Fibroblast of skin of scalp (primary cell): ENCODE data around the gene KMT2C.

Experiments used
- DNase-seq: peaks from one replicate; pipeline ENCODE4 v3.0.0-alpha.2; 2013

The KMT2C gene

DNA sequence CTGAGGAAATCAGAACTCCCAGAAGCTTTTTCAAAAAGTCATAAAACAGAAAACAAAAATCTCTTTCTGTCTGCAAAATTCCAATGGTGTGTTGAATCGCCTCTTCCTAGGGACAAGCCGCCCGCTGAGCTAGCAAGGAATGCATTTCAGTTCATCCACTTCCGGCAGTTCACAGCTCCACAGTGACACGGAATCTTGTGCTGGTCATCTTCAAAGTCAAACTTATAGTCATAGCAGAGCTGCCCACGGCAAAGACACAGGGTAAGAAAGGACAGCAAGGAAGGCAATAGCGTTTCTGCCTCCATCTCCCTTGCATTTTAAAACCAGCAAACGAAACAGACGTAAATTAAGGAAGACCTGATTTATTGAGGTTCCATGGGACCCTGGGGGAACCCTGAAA lies 299.1 kb downstream of the KMT2C start:
- peak; percentile 74 for DNase-seq

DNA sequence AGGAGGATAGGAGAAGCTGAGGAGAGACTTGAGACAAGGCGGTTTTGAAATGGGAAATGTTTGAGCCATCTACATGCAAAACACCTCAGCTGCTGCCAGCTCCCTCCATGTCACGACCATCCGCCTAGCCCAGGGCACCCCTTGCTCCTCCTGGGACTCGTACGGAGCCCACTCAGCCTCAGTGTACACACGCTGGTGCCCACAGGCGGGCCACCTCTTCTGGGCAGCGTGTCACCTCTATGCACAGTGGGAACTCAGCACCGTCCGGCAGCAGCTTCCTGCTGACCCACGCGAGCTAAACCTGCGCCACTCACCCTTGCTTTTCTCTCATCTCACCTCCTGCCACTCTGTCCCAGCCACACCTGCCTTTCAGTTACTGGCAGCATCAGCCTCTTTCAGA lies 302.0 kb downstream of the KMT2C start:
- no peak for DNase-seq

DNA sequence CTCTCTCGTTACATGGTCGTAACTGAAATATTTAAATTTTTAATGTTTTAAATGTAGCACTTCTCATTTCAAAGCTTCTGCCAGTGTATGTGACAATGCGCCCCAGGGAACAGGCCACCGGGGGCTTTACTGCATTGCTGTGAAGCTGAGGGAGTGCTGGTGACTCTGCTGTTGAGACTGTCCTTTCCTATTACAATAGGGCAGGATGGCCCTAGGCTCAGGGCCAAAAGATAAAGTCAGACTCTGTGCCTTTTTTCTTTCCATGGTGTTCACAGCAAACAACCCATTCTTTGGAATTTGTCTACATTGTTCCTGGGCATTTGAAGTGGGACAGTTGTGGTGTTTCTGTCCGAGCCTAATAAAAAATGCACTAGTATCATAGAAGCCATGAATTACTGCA lies 303.0 kb downstream of the KMT2C start:
- no peak for DNase-seq

DNA sequence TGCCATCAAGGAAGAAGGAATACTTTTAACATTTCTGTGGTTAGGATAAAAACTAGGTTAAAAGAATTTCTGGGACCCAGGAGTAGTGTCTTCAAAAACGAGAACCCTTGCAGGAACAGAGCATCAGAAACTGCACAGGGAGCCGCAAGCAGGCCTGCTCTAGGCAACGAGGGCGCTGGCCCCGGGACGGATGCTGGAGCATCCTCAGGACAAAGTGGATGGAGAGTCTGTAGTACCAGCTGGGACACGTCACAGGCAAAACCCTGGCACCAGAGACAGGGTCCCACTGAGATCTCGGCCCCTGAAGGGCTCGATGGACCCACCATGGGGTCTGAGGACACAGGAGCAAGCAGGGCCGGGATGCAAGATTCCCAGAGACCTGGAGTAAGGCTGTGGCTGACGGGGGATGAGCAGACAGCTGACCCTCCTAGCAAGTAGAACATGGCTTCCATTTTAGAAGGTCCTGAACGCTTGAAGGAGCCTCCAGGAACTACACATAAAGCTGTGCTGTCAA lies 303.8 kb downstream of the KMT2C start:
- no peak for DNase-seq

DNA sequence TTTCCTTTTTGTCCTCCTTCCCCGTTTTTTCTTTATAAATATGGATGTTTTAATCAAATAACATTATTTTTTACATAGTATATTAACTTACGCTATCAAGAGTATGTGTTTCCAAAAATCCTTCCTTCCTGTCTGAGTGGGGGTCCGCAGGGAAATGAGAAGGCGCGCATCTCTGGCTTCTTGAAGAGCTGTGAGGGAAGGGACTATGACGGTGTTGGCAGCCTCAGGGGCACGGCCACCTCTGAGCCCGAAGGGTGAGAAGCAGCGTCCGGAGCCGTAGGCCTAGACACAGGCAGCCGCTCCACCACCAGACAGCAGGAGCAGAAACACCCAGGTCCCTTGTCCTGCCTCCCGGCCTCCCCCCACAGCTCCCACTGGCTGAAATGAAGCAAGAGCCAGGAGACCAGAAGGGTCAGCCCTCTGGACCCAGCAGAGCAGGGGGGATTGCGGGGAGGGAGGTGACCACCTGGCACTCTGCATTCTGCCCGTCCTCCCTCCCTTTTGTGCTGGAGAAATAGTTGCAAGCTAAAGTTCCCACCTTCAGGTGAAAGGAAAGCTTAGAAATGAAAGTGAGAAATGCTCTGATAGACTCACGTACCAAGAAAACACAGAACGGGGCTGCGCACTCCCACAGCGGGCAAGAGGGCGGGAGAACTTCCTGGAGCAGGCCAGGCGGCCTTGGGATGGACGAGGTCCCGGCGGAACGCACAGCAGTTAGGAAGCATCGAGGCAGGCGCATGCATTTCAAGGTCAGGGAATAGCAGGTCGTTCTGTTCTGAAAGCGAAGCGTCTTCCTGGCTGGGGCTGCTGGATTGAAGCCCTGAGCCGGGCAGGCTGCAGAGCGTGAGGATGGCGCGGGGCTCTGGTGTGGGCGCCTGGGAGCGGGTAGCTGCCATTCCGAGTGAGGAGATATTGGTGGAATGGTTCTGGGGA lies 304.9 kb downstream of the KMT2C start:
- no peak for DNase-seq

DNA sequence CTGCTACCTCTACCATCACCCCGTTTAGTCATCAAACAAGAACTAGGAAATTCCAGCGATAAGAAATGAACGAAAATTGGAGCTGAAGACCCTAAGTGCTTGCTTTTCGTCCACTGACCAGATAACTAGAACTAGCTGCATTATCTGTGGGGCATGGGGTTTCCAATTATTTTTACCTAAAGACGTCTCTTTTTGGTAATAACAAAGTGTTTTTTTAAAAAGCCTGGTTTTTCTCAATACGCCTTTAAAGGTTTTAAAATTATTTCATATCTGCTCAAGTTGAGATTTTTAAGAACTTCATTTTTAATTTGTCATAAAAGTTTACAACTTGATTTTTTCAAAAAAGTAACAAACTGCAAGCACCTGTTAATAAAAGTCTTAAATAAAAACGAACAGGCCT lies 306.1 kb downstream of the KMT2C start:
- no peak for DNase-seq

DNA sequence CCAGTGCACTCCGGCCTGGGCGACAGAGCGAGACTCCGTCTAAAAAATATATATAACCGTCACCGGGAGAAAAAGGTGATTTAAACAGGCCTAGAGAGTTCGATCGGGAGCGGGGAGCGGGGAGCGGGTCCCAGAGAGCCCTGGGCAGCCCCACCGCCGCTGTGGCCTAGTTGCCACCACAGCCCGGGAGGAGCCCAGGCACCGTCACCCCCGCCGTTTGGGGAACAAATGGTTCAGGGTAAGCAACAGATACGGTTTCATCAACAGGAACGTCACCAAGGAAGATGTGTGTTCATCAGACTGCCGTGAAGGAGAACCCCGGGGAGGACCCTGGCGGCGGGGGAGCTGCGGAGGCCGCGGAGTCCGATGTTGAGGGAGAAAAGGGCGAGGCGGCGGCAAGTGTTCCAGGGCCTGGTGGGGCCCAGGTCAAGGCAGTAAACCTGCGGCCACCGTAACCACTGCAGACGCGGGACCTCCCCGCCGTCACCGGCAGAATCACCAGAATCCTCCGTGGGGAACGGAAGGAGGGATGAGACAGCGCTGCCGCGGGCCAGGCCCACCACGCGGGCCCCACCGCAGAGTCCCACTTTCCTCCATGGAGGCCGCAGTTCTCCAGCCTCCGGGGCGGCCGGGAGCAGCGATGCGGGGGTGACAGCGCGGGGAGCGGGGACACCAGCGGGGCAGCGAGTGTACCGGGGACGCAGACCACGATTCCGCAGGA lies 306.9 kb downstream of the KMT2C start:
- DNase-seq: no peak

DNA sequence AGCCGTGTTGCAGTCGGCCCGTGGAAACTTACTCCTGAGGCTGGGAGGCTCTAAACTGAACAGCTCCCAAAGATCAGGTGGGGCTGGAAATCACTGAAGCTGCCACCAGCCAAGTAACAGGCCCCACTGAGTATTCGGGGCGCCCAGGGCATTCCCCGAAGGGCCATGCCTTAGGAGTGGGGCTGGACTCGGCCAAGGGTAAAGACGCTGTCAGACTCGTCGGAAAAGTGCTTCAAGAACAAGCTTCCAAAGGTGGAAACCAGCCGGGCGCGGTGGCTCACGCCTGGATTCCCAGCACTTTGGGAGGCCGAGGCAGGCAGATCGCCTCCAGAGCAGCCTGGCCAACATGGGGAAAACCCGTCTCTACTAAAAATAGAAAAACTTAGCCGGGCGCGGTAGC lies 307.6 kb downstream of the KMT2C start:
- DNase-seq: no peak

DNA sequence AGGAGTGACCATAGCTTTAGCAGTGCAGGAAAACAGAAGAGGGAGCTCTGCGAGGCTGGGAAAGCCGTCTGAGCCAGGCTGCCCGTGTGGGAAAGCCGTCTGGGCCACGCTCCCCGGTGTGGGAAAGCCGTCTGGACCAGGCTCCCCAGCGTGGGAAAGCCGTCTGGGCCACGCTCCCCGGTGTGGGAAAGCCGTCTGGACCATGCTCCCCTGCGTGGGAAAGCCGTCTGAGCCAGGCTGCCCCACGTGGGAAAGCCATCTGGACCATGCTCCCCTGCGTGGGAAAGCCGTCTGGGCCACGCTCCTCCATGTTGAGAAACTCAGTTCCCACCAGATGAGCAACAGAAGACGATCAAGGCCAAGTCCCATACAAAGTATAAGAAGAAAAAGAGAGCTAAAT lies 308.6 kb downstream of the KMT2C start:
- no peak for DNase-seq

DNA sequence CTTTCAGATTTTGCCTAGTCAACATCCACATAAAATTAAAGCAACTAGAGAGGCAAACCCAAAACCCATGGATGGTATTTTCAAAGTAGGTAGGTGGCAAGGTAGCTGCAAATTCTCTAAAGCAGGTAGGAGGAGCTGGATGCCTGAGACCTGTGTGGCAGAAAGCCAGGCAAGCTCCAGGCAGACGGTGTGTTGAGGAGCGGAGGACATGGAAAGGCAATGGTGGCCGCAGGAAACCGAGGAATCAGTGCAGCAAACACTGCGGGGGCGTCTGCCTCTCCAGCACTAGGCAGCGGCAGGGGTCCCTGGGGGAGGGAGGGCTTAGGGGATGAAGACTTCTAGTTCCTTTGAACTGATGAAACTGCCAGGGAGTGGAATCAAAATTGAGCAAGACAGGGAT lies 309.1 kb downstream of the KMT2C start:
- no peak for DNase-seq

DNA sequence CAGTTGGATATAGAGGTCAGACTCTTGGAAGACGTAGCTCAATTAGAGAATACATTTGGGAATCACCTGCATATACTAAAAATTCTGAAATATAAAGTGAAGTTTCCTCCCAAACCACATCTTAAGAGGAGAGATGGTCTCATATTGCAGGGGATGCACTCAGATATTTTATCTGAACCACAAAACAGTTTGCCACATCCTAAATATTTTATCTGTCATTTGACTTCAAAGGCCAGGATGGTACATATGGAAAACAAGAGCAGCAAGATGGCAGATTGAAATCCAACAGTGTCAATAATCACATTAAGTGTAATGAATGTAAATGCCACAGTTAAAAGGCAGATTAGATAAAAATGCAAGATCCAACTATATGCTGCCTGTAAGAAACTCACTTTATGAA lies 313.3 kb downstream of the KMT2C start:
- DNase-seq: no peak

DNA sequence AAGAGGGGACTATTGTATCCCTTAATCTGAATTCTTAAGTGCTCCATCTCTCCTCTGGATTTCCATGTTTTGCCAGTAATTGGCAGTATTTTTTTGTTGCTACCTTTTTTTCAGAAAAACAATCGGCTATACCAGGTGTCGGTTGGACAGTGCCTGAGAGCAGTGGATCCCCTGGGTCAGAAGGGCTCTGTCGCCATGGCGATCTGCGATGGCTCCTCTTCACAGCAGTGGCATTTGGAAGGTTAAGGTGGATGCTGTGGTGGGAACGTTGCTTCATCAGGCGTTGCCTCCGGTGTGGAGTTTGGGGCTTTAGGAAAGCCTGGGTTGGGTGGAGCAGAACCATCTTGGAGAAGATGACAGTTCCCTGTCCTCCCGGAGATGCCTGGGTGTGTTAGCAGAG lies 314.4 kb downstream of the KMT2C start:
- DNase-seq: no peak

DNA sequence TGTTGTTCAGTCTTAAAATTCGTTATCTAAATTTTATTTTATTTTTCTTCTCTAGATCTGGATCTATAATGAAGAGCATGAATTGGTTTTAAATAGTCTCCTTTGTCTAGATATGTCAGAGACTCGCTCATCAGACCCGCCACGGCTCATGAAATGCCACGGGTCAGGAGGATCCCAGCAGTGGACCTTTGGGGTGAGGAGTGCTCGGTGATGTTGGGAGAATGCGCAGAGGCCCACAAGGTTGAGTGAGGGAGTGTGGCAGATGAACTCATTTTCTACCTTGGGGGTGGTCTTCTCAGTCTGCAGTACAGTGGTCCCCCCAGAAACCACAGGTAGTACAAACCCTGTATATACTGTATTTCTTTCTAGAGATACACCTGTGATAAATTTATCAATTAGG lies 315.0 kb downstream of the KMT2C start:
- DNase-seq: no peak

DNA sequence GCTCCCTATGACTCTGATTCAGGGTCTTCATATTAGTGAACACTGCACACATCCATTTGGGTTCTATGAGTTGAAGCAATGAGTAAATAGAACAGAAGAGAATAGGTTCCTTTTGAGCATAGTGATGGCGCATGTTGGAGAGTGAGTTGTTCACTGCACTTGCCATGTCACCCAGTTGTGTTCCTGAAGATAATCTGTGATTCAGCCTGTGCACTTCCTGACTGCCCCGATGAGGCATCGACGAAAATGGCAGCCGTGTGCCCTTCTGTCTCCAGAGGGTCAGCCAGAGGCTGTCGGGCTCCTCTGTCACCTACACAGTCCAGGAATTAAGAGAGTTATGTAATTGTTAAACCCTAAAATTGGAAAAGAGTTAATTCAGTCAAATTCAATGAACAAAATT lies 315.6 kb downstream of the KMT2C start:
- DNase-seq: no peak

DNA sequence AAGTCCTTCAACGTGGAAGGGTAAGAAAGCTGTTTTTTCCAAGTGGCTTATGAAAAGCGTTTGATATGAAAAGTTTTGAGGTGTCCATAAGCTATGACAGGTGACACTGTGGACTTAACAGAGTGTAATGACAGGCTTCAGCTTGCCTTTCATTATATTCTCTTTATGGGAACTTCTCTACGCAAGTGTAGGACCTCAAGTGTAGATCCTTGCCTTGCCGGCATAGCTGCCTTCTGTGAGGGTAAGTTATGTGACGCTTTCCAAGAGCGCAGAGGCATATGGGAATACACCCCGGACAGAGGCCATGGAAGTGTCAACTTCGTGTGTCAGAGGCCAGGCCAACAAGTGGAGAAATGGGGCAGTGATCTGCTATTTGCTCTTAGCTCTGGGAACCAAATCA lies 318.4 kb downstream of the KMT2C start:
- DNase-seq: no peak

DNA sequence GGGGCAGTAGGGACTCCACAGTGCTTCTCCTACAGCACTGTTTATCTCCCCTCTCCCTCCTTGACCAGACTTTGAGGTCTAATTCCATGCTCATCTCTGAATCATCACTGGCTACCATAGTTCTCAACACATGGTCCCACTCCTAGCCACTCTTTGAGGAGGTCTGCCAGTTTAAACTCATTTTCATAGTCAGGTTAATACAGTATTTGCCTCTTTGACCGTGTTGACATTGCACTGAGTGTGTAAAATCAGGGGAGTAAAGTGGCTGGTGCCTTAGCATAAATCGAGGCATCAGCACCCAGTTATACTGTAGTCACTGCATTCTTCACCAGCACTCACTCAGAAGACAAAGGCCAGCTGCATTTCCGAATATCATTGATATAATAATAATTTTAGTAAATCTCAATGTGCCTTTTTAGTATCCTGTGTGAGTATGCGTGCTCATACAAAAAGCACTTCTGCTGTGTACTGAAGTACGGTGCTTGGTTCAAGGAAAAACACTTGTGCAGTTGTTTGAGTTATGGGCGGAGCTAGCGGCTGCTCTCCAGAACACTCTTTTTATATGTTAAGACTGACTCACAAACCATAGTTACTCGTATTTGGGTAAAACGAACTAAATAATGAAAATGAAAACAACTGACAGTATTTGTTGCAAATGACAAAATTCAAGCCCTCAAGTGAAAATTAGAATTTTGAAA lies 320.6 kb downstream of the KMT2C start:
- DNase-seq: no peak

DNA sequence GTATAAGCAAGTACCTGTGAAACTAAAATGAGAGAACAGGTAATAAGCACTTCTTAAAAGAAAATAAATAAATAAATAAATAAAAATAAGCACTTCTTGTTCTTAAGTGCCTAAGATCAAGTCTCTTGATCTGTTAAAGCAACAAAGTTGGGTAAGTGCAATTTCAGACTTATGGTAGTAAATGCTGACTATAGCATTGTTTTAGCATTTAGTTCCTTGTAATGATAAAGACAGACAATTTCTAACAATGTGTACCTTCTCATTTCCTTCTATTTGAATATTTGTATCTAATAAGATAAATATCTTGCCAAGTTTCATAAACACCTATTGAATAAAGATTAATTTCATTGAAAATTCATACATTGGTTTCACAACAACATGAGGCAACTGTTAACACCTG lies 323.0 kb downstream of the KMT2C start:
- DNase-seq: no peak

DNA sequence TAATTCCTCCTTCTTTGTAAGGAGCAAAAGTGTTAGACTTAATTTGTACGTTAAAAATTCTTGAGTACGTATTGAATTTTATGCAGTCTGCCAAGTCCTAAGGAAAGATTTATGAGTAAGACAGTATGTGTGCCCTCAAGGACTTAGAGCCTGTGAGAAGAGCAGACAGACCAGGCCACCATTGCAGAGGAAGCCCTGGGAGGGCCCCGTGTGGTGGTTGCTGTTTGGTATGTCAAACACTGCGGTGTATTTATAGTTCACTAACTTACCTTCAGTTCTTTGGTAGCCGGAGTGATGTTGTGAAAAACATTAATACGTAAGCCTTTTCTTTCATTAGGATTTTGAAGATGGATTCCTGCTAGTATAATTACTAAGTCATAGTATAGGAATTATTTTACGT lies 327.4 kb downstream of the KMT2C start:
- DNase-seq: peak; percentile 5

DNA sequence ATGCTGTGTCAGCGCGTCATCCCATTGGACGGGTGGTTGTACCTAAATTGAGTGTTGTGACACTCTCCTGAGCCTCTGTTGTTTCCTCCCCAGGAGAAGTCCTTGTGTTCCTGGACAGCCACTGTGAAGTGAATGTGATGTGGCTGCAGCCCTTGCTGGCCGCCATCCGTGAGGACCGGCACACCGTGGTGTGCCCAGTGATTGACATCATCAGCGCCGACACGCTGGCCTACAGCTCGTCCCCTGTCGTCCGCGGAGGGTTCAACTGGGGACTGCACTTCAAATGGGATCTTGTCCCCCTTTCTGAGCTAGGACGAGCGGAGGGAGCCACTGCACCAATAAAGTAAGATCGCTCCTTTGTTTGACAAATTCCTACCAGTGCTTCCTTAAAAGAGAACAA lies 327.9 kb downstream of the KMT2C start:
- DNase-seq: no peak

DNA sequence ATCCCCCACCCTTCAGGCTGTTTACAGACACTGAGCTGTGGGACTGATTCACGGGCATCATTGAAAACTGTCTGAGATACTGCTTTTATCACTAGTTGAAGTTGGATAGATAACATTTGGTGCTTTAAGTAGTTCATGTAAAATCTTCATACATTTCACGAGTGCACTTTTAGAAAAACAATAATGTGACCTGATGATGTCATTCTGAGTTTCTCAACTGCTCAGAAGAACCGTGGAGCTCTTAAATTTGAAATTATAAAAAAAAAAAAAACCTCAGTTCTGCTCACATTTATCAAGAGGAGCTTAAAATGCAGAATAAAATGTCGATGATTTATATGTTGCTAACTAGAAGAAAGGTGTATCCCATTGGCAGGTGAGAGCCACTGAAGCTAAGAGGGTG lies 328.8 kb downstream of the KMT2C start:
- no peak for DNase-seq

DNA sequence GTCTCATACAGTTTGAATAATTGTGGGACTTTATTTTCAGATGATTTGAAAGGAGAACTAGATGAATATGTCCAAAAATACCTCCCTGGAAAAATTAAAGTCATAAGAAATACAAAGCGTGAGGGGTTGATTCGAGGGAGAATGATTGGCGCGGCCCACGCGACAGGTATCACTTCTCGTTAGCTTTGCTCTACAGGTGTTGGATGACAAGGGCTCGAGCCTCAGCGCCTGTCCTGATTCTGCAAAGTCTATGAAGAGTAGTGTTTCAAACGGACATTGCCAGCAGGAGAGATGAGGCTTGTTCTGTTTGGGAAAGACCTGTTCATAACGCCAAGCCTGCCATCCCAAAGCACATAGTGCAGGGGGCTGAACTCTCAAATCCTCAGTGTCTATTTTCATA lies 330.6 kb downstream of the KMT2C start:
- no peak for DNase-seq

DNA sequence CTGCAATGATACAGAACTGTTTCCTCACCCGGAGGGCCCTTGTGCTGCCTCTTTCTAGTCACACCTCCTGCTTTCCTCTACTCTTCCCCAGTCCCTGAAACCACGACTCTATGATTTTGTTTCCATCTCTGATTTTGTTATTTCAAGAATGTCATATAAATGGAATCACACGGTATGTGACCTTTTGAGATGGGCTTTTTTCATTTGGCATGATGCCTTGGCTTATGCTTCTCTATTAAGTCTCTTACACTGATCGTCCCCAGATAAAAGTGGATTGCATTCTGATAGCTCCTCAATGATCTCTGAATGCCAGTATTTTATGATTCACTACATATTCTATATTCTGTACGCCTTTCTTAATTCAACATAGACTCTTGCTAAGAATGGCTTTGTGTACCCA lies 332.1 kb downstream of the KMT2C start:
- DNase-seq: peak; percentile 3

DNA sequence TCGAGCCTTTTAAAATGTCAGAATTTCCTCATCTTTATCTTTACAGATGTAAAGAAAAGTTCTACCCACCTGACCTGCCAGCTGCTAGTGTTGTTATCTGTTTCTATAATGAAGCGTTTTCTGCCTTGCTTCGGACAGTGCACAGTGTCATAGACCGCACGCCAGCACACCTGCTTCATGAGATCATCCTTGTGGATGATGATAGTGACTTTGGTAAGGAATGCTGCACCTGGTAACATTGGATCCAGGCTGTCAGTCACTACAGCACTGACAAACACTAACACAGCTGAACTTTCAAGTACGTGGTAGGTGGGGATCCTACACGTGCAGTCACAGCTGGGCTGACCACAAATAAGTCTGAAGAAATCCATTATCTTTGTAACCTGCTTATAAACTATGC lies 332.7 kb downstream of the KMT2C start:
- DNase-seq: no peak
